K562 (cell line): ENCODE results near the gene C16orf74. TPM values are rescaled to one million over a fixed set of nuclear protein-coding genes. Genes with fewer than 3 reads are reported as not detected.

Experiments
- ATAC-seq: fragments of 200-7000 bp; cut with Tn5 transposase; 3 replicates; pipeline ENCODE4 v1.9.1; 2020; ENCODE audit warnings: moderate library complexity
- BruUV-seq: library from RNA; stranded (reverse); fragments of 400-500 nt; replicated peaks from 2 replicates; lab custom pipeline; 2021; lab: Mats Ljungman, UMichigan
- CTCF ChIA-PET: fragments of 300-600 bp; formaldehyde crosslinking; extraction: SDS; loops from one replicate; lab custom pipeline; 2021; ENCODE audit warnings: low intra/inter-chr PET ratio; lab: Yijun Ruan, JAX
- POLR2A ChIA-PET: fragments of 300-600, 350-650 bp; sonication (Branson Sonifier 250); formaldehyde crosslinking; extraction: SDS; loops from one replicate; lab custom pipeline; 2021; ENCODE audit warnings: antibody characterized with exemption, inconsistent platforms; lab: Yijun Ruan, JAX
- DNase-seq, 4 experiments: peaks; one replicate each; pipeline versions ENCODE4 v3.0.0 to v3.0.0-alpha.2; 2011 to 2018; ENCODE audit warnings: low spot score in 3 of 4, mixed read lengths in 3 of 4; ENCODE audit errors: extremely low read depth in 1 of 4
- FAIRE-seq: peaks from 2 replicates; lab custom pipeline; 2011; peaks lifted over from hg19 to GRCh38; lab: Jason Lieb, UNC
- H2AFZ ChIP-seq: 2 replicates; pipeline ENCODE4 v1.6.0; 2011; ENCODE audit warnings: low read depth, low read length, control low read depth, inconsistent platforms
- H3K27ac ChIP-seq: fragments of 200-600 bp; 3 replicates; pipeline ENCODE4 v1.8.0; 2011; ENCODE audit warnings: low read depth, mild to moderate bottlenecking, control low read depth, inconsistent platforms, low read length, moderate library complexity, mixed read lengths; ENCODE audit errors: extremely low read depth
- H3K27me3 ChIP-seq, 2 experiments: fragments of 300-600 bp in 1 of 2; 2 replicates in 1 of 2; 3 replicates in 1 of 2; pipeline versions ENCODE4 v1.6.0 to v1.8.0; 2011; ENCODE audit warnings: inconsistent platforms in 2 of 2, low read length in 2 of 2, mild to moderate bottlenecking in 1 of 2, mixed read lengths in 1 of 2, moderate library complexity in 1 of 2; ENCODE audit not compliant: control insufficient read depth in 2 of 2, insufficient read depth in 2 of 2
- H3K36me3 ChIP-seq: fragments of 300-600 bp; 3 replicates; pipeline ENCODE4 v1.8.0; 2011; ENCODE audit warnings: mild to moderate bottlenecking, low read length, inconsistent platforms; ENCODE audit not compliant: control insufficient read depth, insufficient read depth
- H3K4me1 ChIP-seq, 2 experiments: fragments of 200-600 bp in 1 of 2; replicated peaks in 1 of 2; 2 replicates in 1 of 2; 3 replicates in 1 of 2; pipeline versions ENCODE4 v1.5.1 to v1.8.0; 2011; ENCODE audit warnings: inconsistent platforms in 2 of 2, low read length in 2 of 2, mild to moderate bottlenecking in 1 of 2, mixed read lengths in 1 of 2, moderate library complexity in 1 of 2; ENCODE audit not compliant: control insufficient read depth in 2 of 2, insufficient read depth in 2 of 2
- H3K4me2 ChIP-seq: 2 replicates; pipeline ENCODE4 v1.6.1; 2011; ENCODE audit warnings: low read length, control low read depth, inconsistent platforms, mixed read lengths; ENCODE audit not compliant: insufficient read depth
- H3K4me3 ChIP-seq: fragments of 200-600 bp; sonication (generic), shearing (Covaris generic); 2 replicates; pipeline ENCODE4 v1.5.1; 2016; ENCODE audit warnings: control low read depth, inconsistent platforms
- H3K79me2 ChIP-seq: fragments of 200-600 bp; 3 replicates; pipeline ENCODE4 v1.8.0; 2011; ENCODE audit warnings: low read length, inconsistent platforms; ENCODE audit not compliant: control insufficient read depth, insufficient read depth
- H3K9ac ChIP-seq, 2 experiments: 2 replicates each; pipeline versions ENCODE4 v1.6.0 to v1.6.1; 2011; ENCODE audit warnings: low read depth in 2 of 2, low read length in 2 of 2, control low read depth in 1 of 2, inconsistent platforms in 1 of 2, mild to moderate bottlenecking in 1 of 2, mixed read lengths in 1 of 2; ENCODE audit not compliant: insufficient read depth in 1 of 2
- H3K9me1 ChIP-seq: one replicate; pipeline ENCODE4 v1.6.0; 2011; ENCODE audit warnings: inconsistent platforms, mild to moderate bottlenecking, low read length, moderate library complexity; ENCODE audit not compliant: control insufficient read depth, insufficient read depth
- H3K9me3 ChIP-seq: replicated peaks from 2 replicates; pipeline ENCODE4 v1.5.1; 2011; ENCODE audit warnings: low read depth, low read length, inconsistent platforms; ENCODE audit not compliant: control insufficient read depth, insufficient read depth
- H4K20me1 ChIP-seq: replicated peaks from 2 replicates; pipeline ENCODE4 v1.6.1; 2011; ENCODE audit warnings: low read length, inconsistent platforms, mixed read lengths; ENCODE audit not compliant: control insufficient read depth, insufficient read depth
- CC2D1A ChIP-seq: fragments of 450-650 bp; IDR thresholded peaks from 2 replicates; pipeline ENCODE4 v1.6.1; 2017; ENCODE audit warnings: mild to moderate bottlenecking
- GABPA ChIP-seq: fragments of 200-800 bp; sonication (Bioruptor generic); conservative IDR thresholded peaks from 2 replicates; pipeline ENCODE4 v1.6.1; 2016; ENCODE audit warnings: low read depth, missing genetic modification characterization, missing compliant biosample characterization
- KDM5B ChIP-seq: fragments of 200-600 bp; sonication (generic); IDR thresholded peaks from 2 replicates; pipeline ENCODE4 v1.6.1; 2012; ENCODE audit warnings: low read depth, mild to moderate bottlenecking, moderate library complexity, low read length, control low read depth, inconsistent platforms; ENCODE audit not compliant: insufficient replicate concordance
- POLR2G ChIP-seq: fragments of 200-400 bp; formaldehyde crosslinking; IDR thresholded peaks from 2 replicates; pipeline ENCODE4 v1.6.1; 2017; ENCODE audit warnings: low read depth, mild to moderate bottlenecking, antibody characterized with exemption, low read length, moderate library complexity
- RBFOX2 ChIP-seq: fragments of 200-400 bp; formaldehyde crosslinking; IDR thresholded peaks from 2 replicates; pipeline ENCODE4 v1.6.1; 2017; ENCODE audit warnings: low read depth, mild to moderate bottlenecking, low read length, moderate library complexity
- RBM22 ChIP-seq: fragments of 200-400 bp; formaldehyde crosslinking; IDR thresholded peaks from 2 replicates; pipeline ENCODE4 v1.6.1; 2018; ENCODE audit warnings: low read length, low read depth; ENCODE audit not compliant: poor library complexity, severe bottlenecking
- ZBTB11 ChIP-seq, 3 experiments: fragments of 200-800 bp in 1 of 3; fragments of 250-450 bp in 1 of 3; fragments of 450-650 bp in 1 of 3; sonication (Bioruptor Pico) in 1 of 3; sonication (Bioruptor generic) in 1 of 3; formaldehyde crosslinking in 1 of 3; IDR thresholded peaks; 2 replicates each; pipeline versions ENCODE4 v1.6.1 to v1.8.0; 2016 to 2022; ENCODE audit warnings: mild to moderate bottlenecking in 2 of 3, missing genetic modification characterization in 2 of 3, missing compliant biosample characterization in 1 of 3, moderate library complexity in 1 of 3
- ZNF263 ChIP-seq: sonication (generic); formaldehyde crosslinking; IDR thresholded peaks from 2 replicates; pipeline ENCODE4 v1.8.0; 2022; ENCODE audit warnings: mild to moderate bottlenecking, missing genetic modification reagents, borderline replicate concordance
- ZSCAN29 ChIP-seq: fragments of 450-650 bp; IDR thresholded peaks from 2 replicates; pipeline ENCODE4 v1.6.1; 2017
- WGBS: fragments of 100-300 bp; shearing (Covaris generic); methylation state at CpG from one replicate; pipeline ENCODE4 v1.1.6; 2016; ENCODE audit warnings: low coverage, mixed read lengths; ENCODE audit not compliant: insufficient coverage; ENCODE audit errors: missing lambda C conversion rate; 5-methylcytosine and 5-hydroxymethylcytosine counted together
- in situ Hi-C: fragments of 300-500 bp; cut with MboI; formaldehyde crosslinking; loops from 4 replicates; pipeline ENCODE4 v1.15.0; 2018; ENCODE audit warnings: inconsistent platforms, mixed read lengths
- intact Hi-C: fragments of 100-400 bp; cut with micrococcal nuclease; formaldehyde crosslinking; loops from 2 replicates; pipeline ENCODE4 v1.14.2; 2022
- polyA plus RNA-seq, 8 experiments: library from polyadenylated mRNA; depleted of rRNA in 4 of 8; stranded (reverse) in 5 of 8; unstranded in 3 of 8; fragments of >200 nt; fragmentation: Nextera tagmentation in 2 of 8; fragmentation: Illumina TruSeq in 1 of 8; extraction: Ambion mirVana in 2 of 8; extraction: Trizol in 1 of 8; gene quantifications; 2 replicates each; pipeline versions ENCODE4 v1.2.1 to v1.2.3, GENCODE V29; 2011 to 2014; ENCODE audit warnings: inconsistent platforms in 1 of 8, missing spikeins in 1 of 8
- total RNA-seq, 7 experiments: library from RNA; depleted of rRNA in 6 of 7; stranded (reverse); fragments of >200 nt in 6 of 7; fragmentation: Illumina TruSeq in 2 of 7; extraction: Trizol in 2 of 7; gene quantifications; 2 replicates each; pipeline versions ENCODE4 v1.2.1 to v1.2.3, GENCODE V29; 2011 to 2021; ENCODE audit warnings: low replicate concordance in 1 of 7

C16orf74 gene
- total and polyA plus RNA-seq, 9 of the 15 experiments (the other 6 are each of a cell fraction or from before 2014, with no cell fraction given) = not detected

- H3K79me2 ChIP-seq = peaks cover 19% of the 10 kb centered on the region
- in situ Hi-C loops = no loop called here
These were observed 89.8 kb downstream of the C16orf74 start for GRCh38 chr16:85660843-85661739.

More at GRCh38 chr16:85660843-85661739, 89.8 kb downstream of the C16orf74 start:
- no peak for ATAC-seq
- FAIRE-seq = no peak
- Histone ChIP-seq H3K27me3 (no peaks in the 10 kb centered on the region), H3K4me1 (peaks cover 0 to 27% of the 10 kb centered on the region in 2 experiments; a peak in 1 of 5 replicates), H3K4me3 (no peak overlapping the region), H2AFZ (no peak overlapping the region), H3K27ac (no peak overlapping the region), H3K4me2 (no peak overlapping the region), H3K36me3 (peaks cover 99% of the 10 kb centered on the region), H4K20me1 (peaks cover 40% of the 10 kb centered on the region), H3K9me3 (no peaks in the 10 kb centered on the region), H3K9me1 (no peaks in the 10 kb centered on the region), H3K9ac (no peak overlapping the region; a peak in 1 of 4 replicates)
- ChIA-PET CTCF (interaction anchor here (1.8 to 2.1 kb wide), 2 partner anchors 57 to 58 kb away, joined by 7 to 10 read pairs; no protein-coding TSS in a partner anchor), POLR2A (interaction anchor here (0.7 to 3.1 kb wide), 5 partner anchors 8 to 35 kb away, joined by 3 to 10 read pairs (median 3); no protein-coding TSS in a partner anchor)
- TF ChIP-seq GABPA (tag) = no peak
- TF ChIP-seq POLR2G = peak; percentile 73
- TF ChIP-seq RBM22 = peak; percentile 97
- TF ChIP-seq KDM5B = no peak
- TF ChIP-seq CC2D1A = no peak
- no peak for TF ChIP-seq ZSCAN29
- TF ChIP-seq RBFOX2 = peak; percentile 34; the same call in 1 of the 2 replicates
- 0 out of 2 replicates have a peak, but pooled peaks have one; percentile 15 for TF ChIP-seq ZNF263
- TF ChIP-seq ZBTB11 (CRISPR knock-in tag; IDR thresholded peaks at IDR 0.05) = no peak
- BruUV-seq = no TSS peak
- intact Hi-C loops = no loop called here
- no peak for DNase-seq
- 96% methylated on average over 25 of the region's 42 CpGs for WGBS
